ENCODE results near the gene TMEM150C. TPM values are rescaled to one million over a fixed set of nuclear protein-coding genes. Genes with fewer than 3 reads are reported as not detected.
"Not testable (repeated sequence)": the region's sequence is repeated elsewhere in the genome, so short reads cannot be mapped to it uniquely, and the experiment has no call there.

Gene TMEM150C
- total RNA-seq, 1 donor = 0.45 TPM

DNA sequence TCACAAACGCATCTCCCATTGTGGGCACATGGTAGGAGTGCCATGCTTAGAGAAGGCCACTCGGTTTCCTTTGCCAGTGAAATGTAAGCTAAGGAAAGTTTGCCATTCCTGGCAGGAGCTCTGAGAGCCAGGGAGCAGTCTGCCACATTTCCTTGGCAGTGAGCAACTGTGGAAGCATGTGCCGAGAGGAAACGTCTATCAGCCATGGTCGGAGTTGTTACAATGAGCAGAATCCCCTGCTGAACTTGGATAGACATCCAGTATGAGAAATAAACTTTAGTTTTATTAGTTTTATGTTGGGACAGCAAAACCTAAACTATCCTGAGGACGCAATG is 80.3 kb downstream of the TMEM150C start:
- no peak overlapping the region for H3K4me3 ChIP-seq (ENCODE audit: low read depth, low read length)
- DNase-seq (ENCODE audit: low read depth) = peak; percentile 14
- TF ChIP-seq, protein P1, sequence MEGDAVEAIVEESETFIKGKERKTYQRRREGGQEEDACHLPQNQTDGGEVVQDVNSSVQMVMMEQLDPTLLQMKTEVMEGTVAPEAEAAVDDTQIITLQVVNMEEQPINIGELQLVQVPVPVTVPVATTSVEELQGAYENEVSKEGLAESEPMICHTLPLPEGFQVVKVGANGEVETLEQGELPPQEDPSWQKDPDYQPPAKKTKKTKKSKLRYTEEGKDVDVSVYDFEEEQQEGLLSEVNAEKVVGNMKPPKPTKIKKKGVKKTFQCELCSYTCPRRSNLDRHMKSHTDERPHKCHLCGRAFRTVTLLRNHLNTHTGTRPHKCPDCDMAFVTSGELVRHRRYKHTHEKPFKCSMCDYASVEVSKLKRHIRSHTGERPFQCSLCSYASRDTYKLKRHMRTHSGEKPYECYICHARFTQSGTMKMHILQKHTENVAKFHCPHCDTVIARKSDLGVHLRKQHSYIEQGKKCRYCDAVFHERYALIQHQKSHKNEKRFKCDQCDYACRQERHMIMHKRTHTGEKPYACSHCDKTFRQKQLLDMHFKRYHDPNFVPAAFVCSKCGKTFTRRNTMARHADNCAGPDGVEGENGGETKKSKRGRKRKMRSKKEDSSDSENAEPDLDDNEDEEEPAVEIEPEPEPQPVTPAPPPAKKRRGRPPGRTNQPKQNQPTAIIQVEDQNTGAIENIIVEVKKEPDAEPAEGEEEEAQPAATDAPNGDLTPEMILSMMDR (IDR thresholded peaks at IDR 0.05; ENCODE audit: insufficient read depth, low read length) = no peak

DNA sequence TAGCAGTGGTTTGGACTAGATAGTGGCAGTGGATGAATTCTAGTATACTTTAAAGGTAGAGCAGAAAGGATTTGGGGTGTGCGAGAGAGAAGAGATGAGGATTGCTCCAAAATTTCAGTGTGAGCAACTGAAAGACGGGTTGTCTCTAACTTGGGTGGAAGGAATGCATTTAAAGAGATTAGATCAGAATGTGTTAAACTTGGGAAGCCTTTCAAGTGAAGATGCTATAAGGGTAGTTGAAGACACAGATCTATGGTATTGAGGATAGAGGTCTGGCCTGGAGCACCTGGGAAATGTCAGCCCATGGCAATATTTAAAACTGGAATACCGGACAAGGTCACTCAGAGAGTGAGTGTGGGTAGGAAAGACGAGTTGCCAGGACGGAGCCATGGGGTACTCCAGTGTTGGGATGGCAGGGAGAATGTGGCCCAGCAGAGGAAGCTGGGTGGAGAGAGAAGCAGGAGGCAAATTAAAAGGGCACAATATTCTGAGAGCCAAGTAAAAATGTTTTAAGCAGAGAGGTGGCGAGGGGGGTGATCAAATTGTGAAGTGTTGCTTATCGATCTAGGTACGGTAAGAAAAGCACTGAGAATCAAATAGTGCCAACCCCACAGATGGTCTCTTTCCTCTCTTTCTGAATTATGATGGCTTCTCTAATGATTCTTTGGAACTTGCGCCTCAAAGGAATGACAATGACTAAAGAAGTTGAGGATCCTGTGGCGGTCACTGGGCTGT is 80.8 kb downstream of the TMEM150C start:
- H3K4me3 ChIP-seq (ENCODE audit: low read depth, low read length) = no peak overlapping the region
- TF ChIP-seq, protein P1 (IDR thresholded peaks at IDR 0.05; ENCODE audit: insufficient read depth, low read length) = no peak
- DNase-seq (ENCODE audit: low read depth) = no peak

DNA sequence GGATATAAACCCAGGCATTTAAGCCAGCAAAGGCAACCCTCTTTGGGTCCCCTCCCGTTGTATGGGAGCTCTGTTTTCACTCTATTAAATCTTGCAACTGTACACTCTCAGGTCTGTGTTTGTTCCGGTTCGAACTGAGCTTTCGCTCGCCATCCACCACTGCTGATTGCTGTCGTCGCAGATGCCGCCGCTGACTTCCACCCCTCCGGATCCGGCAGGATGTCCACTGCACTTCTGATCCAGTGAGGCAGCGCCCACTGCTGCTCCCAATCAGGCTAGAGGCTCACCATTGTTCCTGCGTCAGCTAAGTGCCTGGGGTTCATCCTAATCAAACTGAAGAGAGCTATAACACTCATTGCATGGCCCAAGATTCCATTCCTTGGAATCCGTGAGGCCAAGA is 82.2 kb downstream of the TMEM150C start:
- H3K4me3 ChIP-seq (ENCODE audit: low read depth, low read length) = no peak overlapping the region
- no peak for DNase-seq (ENCODE audit: low read depth)
- TF ChIP-seq, protein P1 (IDR thresholded peaks at IDR 0.05; ENCODE audit: insufficient read depth, low read length) = no peak

DNA sequence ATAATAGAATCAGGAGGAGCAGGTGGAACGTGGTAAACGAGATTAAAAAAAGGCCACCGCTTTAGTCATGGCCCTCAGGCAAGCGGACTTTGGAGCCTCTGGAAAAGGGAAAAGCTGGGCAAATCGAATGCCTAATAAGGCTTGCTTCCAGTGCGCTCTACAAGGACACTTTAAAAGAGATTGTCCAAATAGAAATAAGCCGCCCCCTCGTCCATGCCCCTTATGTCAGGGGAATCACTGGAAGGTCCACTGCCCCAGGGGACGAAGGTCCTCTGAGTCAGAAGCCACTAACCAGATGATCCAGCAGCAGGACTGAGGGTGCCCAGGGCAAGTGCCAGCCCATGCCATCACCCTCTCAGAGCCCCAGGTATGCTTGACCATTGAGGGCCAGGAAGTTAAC is 84.3 kb downstream of the TMEM150C start:
- DNase-seq (ENCODE audit: low read depth); H3K4me3 ChIP-seq (ENCODE audit: low read depth, low read length): not testable (repeated sequence)

DNA sequence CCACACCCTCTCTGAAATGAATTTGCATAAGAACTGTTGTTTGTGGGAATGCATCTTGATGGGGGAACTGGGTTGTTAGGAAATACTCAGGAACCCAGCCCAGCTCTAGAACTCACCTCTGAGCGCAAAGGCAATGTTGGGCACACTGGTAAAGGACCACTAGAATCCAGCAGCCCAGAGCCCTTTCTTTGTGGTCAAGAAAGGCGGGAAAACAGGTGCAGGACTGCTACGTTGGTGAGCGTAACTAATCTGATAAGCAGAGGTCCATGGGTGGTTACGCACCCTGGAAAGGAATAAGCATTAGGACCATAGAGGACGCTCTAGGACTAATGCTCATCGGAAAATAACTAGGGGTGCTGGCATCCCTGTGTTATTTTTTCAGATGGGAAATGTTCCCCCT is 85.9 kb downstream of the TMEM150C start:
- DNase-seq (ENCODE audit: low read depth); H3K4me3 ChIP-seq (ENCODE audit: low read depth, low read length): not testable (repeated sequence)

- no peak for DNase-seq (ENCODE audit: low read depth)
- TF ChIP-seq, protein P1 (IDR thresholded peaks at IDR 0.05; ENCODE audit: insufficient read depth, low read length) = no peak
- H3K4me3 ChIP-seq (ENCODE audit: low read depth, low read length) = no peak overlapping the region
Measured at GRCh38 chr4:82473621-82474164, 88.1 kb downstream of the TMEM150C start.

DNA sequence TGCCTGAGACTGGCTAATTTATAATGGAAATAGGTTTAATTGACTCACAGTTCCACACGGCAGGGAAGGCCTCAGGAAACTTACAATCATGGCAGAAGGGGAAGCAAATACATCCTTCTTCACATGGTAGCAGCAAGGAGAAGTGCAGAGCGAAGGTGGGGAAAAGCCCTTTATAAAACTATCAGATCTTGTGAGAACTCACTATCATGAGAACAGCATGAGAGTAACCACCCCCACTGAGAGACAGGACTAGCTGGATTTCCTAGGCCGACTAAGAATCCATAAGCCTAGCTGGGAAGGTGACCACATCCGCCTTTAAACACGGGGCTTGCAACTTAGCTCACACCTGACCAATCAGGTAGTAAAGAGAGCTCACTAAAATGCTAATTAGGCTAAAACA is 88.7 kb downstream of the TMEM150C start:
- not testable (repeated sequence) for H3K4me3 ChIP-seq (ENCODE audit: low read depth, low read length); DNase-seq (ENCODE audit: low read depth)

- DNase-seq (ENCODE audit: low read depth) = peak; percentile 54
- H3K4me3 ChIP-seq (ENCODE audit: low read depth, low read length) = no peak overlapping the region
- TF ChIP-seq, protein P1 (IDR thresholded peaks at IDR 0.05; ENCODE audit: insufficient read depth, low read length) = no peak
Measured at GRCh38 chr4:82469791-82470345, 91.9 kb downstream of the TMEM150C start.
